HG03060 (cell line): ENCODE measurements around the gene PIP5K1B.

Source experiments
- ATAC-seq: cut with Tn5 transposase; IDR thresholded peaks from one replicate; pipeline ENCODE4 v1.9.1; 2021; ENCODE audit warnings: low read depth, moderate number of reproducible peaks; ENCODE audit not compliant: unreplicated experiment

The PIP5K1B gene

DNA sequence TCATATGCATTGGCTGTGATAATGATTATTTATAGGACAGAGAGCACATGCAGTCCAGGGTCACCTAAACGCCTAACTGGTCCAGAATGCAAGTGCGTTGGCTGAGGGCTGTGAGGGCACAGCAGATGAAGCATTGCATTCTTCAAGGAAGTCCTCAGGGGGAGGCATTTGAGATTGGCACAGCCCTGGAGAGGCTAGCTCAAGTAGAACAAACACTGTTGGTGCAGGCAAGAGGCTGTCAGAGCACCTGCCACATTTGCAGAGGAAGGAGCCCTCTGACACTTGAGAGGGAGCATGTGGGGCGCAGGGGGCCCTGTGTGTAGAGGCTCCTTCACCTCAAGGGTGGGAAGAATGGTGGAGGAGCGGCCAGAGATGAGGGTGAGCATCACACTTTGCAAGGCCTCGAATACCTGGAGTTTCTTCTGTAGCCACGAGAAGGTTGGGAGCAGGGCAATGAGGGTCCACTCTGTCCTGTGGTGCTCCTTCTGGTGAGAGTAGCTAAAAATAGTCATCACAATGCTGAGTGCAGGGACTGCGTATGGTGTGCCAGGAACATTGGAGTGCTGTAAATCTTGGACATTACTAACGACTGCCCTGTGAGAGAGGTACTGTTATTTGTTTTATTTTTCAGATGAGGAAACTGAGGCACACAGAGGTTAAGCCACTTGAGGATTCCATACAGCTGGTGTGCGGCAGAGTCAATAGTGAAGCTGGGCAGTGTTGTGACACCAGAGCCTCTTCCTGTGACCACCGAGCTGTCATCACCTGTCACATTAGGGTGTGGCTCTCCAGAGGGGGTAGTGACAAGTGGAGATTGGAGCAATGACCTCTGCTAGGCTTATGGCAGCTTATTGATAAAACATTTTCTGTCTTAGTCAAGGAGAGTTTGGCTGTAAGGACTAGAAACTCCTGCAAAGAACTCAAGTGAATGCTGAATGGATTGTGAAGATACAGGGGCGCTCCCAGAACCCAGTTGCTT is 100.2 kb downstream of the PIP5K1B start:
- ATAC-seq, result no peak

DNA sequence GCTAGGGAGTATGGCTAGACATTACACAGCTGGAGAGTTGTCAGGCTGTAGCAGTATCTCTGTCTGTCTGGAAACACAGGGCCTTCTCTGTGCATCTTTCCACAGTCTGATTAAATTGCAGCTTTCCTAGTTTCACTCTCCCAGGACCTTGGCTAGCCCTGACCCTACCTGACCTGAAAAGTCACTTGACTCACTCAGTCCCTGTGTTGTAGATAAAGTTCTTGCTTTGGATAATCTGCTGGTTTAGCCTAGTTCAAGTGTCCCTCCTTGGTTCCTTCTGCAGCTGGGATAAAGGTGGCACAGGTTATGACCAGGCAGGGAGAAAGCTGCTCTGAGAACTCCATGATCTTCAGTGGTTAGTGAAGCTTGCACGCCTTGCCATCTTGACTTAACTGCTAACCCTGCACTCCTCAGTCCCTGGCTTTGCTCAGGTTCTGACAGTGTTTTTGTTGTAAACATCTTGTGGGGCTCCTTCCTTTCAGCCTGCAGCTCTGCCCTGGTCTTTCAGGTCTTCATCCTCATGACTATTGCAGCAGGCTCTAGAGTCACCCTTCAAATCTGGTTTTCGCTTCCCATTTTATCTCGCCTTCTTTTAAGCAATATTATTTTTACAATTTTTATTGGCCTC is 101.0 kb downstream of the PIP5K1B start:
- ATAC-seq, result no peak

DNA sequence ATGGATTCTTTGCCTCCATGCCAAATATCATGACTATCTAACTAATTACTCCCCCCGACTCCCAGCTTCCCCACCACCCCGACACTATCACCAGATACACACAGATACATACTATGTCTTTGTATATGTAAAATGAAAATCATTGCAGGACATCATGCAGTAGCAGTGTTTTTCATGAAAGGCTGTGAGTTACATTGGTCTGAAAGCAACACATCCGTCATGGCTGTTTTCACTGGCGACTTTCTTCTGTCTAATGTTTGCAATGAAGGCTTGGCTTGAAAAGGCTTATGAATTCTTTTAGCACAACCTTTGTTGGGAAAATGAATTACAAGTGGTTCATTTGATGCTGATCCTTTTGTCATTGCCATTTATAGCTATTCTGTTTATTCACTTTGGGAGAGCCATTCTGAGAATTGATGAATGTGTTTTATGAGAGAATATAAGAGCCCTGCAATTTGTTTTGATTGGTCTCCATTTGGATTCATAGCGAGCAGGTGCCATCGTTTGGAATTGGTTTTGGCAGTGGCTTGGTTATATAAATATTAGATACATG is 103.4 kb downstream of the PIP5K1B start:
- no peak for ATAC-seq

DNA sequence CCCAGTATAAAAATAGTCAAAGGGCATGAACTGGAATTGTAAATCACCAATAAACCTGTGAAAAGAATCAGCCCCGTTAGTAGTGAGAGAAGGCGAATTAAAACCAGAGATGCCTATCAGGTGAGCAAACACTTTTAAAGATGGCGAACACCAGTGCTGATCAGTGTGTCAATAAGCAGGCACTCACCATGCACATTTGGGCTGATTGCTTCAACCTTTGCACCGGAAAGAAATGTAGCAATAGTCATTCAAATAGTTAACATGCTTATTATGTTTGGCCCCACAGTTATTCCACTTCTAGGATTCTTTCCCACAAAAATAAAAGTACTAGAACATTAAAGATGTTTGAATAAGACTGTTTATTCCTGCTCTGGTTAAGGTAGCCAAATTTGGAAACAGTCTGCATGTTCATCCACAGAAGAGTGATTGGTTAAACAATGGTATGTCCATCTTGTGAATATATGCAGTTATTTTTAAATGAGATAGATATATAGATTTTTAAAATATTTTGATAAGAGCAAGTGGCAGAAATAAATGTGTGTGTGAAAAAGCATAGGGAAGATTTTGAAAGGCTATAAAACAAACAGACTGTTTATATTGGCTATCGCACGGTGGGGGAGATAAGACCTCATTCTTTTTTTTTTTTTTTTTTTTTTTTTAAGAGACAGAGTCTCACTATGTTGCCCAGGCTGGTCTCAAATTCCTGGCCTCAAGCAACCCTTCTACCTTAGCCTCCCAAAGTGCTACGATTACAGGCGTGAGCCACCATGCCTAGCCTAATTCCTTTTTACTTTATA is 112.2 kb downstream of the PIP5K1B start:
- no peak for ATAC-seq

DNA sequence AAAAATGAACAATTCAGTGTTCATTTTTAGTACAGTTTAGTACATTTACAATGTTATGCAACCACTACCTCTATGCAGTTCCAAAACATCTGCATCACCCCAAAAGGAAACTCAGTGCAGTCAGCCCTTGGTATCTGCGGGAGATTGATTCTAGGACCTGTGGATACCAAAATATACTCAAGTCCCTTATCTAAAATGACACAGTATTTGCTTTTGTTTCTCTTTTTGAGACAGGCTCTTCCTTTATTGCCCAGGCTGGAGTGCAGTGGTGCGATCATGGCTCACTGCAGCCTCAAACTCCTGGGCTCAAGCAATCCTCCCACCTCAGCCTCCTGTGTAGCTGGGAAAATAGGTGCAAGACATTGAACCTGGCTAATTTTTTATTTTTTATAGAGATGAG is 114.0 kb downstream of the PIP5K1B start:
- ATAC-seq, result no peak

DNA sequence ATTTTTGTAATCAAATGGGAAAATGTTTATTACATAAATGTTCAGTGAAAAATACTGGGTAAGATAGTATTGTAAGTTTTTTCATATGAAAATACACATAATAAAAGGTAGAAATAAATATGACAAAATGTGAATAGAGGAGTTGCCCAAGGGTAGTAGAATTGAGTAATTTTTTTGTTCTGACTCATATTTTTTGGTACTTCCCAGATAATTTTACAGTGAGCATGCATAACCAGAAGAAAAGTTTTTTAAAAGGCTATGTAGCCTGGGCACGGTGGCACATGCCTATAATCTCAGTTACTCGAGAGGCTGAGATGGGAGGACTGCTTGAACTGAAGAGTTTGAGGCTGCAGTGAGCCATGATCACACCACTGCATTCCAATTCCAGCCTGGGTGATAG is 116.9 kb downstream of the PIP5K1B start:
- no peak for ATAC-seq

GRCh38 chr9:68822596-68823165 is 117.6 kb downstream of the PIP5K1B start:
- no peak for ATAC-seq

DNA sequence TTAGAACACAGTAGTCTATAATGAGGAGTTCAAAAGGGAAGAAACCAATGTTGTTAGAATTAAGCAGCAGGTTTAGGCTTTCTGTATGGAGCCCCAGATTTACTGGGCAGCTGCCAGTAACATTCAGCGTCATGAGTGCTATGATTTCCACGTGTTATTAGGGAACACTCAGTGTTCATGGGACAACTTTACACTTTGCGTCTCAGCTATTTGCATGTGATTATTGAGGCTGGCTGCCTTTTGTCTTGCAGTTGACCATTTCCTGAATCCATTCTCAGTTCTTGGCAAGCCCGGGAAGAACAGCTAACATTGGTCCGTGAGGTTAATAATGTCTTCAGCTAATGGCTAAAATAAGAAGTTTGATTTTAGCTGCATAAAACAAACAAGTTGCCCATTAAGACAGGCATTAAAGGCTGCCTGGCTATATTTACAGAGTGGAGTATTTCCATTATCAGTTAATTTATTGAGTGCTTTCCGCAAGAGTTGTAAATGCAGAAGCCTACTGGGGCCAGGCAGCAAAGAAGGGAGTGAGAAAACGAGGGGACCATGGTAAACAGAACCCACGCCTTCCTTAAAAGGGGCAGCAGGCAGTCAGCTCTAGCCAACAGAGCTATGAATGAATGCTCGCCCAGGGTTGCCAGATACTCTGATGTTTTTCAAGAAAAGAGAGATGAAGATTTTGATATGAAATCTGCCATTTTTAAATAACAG is 120.9 kb downstream of the PIP5K1B start:
- no peak for ATAC-seq

DNA sequence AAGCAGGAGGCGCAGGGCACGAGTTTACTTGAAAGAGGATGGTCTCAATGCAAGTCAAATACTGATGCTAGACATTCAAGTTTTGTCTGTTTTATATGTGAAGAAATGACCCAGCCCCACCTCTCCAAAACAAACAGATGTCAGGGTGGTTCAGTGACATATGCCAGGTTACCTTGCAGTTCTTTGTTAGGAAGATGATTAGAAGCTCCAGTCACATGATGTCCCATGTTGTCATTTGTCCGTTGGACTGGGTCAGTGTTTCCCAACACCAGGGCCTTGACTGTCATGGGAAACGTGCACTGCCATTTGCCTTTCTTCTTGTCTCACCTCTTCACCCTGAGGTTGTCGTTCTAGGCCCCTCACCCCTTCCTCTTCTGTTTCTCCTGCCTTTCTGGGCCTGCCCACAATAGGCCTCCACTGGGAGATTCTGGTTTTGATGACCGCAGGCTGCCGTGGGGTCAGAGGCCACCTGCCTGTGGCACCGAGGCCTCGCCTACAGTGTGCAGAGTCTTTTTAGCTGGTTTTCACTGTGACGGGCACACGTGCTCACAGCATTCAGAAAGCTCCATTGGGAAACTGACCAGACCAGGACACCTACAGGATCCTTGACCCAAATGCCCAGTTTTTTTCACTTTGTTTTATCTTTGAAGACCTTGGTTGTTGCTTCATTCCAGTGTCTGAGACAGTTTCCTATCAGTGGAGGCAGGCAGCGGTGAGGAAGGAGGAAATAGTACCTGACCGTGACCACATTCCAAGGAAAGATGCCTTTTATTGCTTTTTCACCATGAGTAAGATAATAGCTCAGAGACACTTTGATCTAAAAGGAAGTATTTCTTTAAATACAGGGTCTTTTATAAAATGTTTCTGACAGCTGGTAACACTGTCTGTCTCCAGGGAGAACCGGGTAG is 123.1 kb downstream of the PIP5K1B start:
- no peak for ATAC-seq

DNA sequence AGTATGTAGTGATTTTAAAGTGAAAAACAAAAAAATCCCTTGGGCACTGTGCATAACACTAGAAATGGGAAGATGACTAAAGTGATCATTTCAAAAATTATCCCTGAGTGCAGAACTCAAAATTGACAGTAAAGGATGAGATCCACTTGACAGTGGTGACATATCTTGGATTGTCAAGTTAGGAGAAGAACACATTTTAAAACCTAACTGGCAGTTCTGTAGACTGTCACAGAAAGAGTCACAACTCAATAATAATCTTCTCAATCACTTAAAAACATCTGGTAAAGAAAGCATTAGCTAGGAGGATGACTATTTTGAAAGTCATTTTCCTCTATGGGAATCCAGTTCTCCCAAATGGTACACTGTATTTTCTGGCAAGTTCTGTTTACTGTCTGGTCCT is 127.1 kb downstream of the PIP5K1B start:
- no peak for ATAC-seq

GRCh38 chr9:68832861-68833518 is 128.0 kb downstream of the PIP5K1B start:
- no peak for ATAC-seq

DNA sequence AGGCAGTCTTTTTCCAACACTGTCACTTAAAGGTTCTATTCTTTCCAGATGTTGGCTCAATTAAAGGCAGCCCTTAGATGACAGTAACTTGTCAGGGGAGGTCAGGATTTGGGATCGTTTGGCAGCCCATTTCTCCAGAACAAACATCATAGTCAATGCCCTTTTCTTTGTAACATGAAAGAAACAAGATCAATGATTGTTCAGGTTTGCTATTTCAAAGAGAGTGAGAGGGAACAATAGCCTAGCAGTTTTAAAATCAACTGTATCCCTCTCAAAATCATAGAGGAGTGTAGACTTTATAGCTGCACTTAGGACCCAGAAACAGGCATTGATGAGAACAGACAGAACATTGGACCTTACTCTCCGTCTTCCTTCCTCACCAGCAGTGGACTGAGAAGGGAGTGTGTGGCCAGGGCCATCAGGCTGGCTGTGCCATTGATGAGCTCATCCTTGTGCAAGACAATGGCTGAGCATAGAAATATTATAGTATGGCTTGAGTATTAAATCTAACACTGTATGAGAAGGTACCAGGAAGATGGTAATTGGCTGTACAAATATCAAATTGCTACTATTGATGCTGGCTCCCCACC is 130.0 kb downstream of the PIP5K1B start:
- no peak for ATAC-seq

GRCh38 chr9:68836788-68837187 is 131.7 kb downstream of the PIP5K1B start:
- no peak for ATAC-seq

- no peak for ATAC-seq
These were observed 133.2 kb downstream of the PIP5K1B start for GRCh38 chr9:68838245-68838644.

GRCh38 chr9:68841276-68842052 is 136.4 kb downstream of the PIP5K1B start:
- no peak for ATAC-seq

GRCh38 chr9:68842568-68842967 is 137.5 kb downstream of the PIP5K1B start:
- ATAC-seq, result no peak

- ATAC-seq, result no peak
These were observed 138.2 kb downstream of the PIP5K1B start for GRCh38 chr9:68843239-68843638.
